ENCODE results near the gene SLC22A2.

SLC22A2 gene

GRCh38 chr6:160217863-160218262, 40.8 kb downstream of the SLC22A2 start:
- no peak for DNase-seq (ENCODE audit: low read depth in 2 of 3, low spot score in 1 of 3)

DNA sequence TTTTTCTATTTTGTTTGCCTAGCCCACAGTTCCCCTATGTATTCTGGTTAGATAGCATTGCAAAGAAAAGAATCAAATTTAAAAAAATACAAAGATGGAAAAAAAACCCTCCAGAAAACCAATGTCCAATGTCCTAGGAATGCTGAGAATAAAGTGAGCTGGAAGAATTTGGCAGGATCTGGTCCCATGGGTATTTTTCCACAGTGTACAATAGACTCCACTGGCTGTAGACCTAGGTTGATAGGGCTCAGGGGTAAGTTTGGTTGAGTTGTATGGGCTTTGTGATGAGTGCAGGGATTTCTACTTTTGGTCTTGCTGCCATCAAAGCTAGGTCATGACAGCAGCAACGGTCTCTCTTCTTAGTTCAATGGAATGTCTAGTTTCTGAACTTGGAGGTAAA, 41.5 kb downstream of the SLC22A2 start:
- DNase-seq (ENCODE audit: low read depth in 2 of 3, low spot score in 1 of 3), result no peak

- no peak for DNase-seq (ENCODE audit: low read depth in 2 of 3, low spot score in 1 of 3)
These were observed 43.4 kb downstream of the SLC22A2 start for GRCh38 chr6:160215232-160215631.

- no peak for DNase-seq (ENCODE audit: low read depth in 2 of 3, low spot score in 1 of 3)
These were observed 51.0 kb downstream of the SLC22A2 start for GRCh38 chr6:160207618-160208017.

- DNase-seq (ENCODE audit: low read depth in 2 of 3, low spot score in 1 of 3), result no peak
These were observed 53.9 kb downstream of the SLC22A2 start for GRCh38 chr6:160204710-160205109.

GRCh38 chr6:160203953-160204352, 54.7 kb downstream of the SLC22A2 start:
- DNase-seq (ENCODE audit: low read depth in 2 of 3, low spot score in 1 of 3), result no peak

DNA sequence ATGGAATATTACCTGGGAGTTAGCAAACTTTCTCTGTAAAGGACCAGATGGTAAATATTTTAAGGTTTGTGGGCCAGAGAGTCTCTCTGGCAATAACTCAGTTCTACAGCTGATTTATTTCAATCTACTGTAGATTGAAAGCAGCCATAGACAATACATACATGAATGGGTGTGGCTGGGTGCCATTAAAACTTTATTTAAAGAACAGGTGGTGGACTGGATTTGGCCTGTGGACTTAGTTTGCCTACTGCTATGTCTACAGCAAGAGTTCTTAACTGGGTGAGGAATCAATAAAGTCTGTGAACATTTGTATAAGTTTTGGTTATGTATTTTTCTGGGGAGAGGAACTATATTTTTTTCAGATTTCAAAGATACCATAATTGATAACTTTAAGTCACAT, 55.1 kb downstream of the SLC22A2 start:
- no peak for DNase-seq (ENCODE audit: low read depth in 2 of 3, low spot score in 1 of 3)

- no peak for DNase-seq (ENCODE audit: low read depth in 2 of 3, low spot score in 1 of 3)
These were observed 55.5 kb downstream of the SLC22A2 start for GRCh38 chr6:160203076-160203475.

- DNase-seq (ENCODE audit: low read depth in 2 of 3, low spot score in 1 of 3), result no peak
These were observed 56.2 kb downstream of the SLC22A2 start for GRCh38 chr6:160202411-160202810.

GRCh38 chr6:160201061-160201460, 57.6 kb downstream of the SLC22A2 start:
- no peak for DNase-seq (ENCODE audit: low read depth in 2 of 3, low spot score in 1 of 3)

GRCh38 chr6:160198606-160199211, 59.9 kb downstream of the SLC22A2 start:
- no peak for DNase-seq (ENCODE audit: low read depth in 2 of 3, low spot score in 1 of 3)

- DNase-seq (ENCODE audit: low read depth in 2 of 3, low spot score in 1 of 3), result no peak
These were observed 61.0 kb downstream of the SLC22A2 start for GRCh38 chr6:160197662-160198061.

DNA sequence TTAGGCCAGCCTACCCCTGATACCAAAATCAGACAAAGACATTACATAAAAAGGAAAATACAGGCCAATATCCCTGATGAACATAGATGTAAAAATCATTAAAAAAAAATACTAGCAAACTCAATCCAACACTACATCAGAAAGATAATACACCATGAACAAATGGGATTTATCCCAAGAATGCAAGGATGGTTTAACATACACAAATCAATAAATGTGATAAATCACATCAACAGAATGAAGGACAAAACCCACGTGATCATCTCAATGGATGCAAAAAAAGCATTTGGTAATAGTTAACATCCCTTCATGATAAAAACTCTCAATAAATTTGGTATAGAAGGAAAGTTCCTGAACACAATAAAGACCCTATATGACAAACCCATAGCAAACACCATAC, 63.8 kb downstream of the SLC22A2 start:
- no peak for DNase-seq (ENCODE audit: low read depth in 2 of 3, low spot score in 1 of 3)

- no peak for DNase-seq (ENCODE audit: low read depth in 2 of 3, low spot score in 1 of 3)
These were observed 65.8 kb downstream of the SLC22A2 start for GRCh38 chr6:160192840-160193239.

DNA sequence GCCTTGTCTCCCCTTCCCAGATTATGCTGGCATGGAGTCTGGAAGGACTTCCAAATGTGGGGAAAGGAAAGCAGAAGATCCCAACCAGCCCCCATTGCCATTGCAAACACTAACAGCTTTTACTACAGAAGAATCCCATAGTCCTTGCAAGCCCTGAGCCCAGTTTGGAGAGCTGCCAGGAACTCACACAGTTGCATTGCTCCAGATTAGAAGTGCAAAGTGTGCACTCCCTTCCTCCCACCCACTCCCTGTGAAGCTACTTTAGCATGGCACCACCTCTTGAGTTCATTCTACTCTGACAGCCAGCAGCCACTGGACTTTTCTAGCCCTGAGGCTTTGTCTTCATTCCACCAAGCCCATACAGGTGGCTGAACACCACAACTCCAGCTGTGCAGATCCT, 67.6 kb downstream of the SLC22A2 start:
- no peak for DNase-seq (ENCODE audit: low read depth in 2 of 3, low spot score in 1 of 3)

DNA sequence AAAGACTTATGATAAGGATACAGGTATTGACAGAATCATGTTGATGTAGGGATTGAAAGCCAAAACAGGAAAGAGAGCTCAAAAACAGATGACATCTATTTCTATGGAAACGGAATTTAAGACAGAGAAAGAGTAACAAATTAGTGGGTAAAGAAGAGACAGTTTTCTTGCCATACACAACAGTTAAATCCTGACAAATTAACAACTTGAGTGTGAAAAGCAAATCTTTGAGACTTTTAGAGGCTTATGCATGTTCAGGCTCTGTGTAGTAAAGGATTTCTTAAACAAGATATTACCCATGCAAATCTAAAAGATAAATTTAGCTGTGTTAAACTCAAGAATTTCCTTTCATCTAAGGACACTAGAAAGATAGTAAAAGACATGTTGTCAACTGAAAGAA, 68.5 kb downstream of the SLC22A2 start:
- no peak for DNase-seq (ENCODE audit: low read depth in 2 of 3, low spot score in 1 of 3)

GRCh38 chr6:160188773-160189172, 69.8 kb downstream of the SLC22A2 start:
- DNase-seq (ENCODE audit: low read depth in 2 of 3, low spot score in 1 of 3), result no peak

DNA sequence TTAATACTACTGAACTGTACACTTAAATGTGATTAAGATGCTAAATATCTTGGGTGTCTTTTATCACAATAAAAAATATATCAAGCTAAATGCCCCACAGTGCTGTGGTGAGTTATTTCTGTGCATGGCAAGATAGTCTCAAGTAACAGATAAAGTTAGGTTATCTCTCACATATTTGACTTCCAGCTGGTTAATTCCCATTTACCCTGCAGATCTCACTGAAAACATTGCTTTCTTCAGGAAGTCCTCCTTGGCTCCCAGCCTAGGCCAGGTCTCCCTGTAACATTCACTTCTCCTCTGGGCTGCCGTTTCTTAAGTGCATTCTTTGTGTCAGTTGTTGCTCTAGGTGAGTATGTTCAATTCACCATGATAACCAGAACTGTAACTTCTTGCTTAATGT, 77.9 kb downstream of the SLC22A2 start:
- no peak for DNase-seq (ENCODE audit: low read depth in 2 of 3, low spot score in 1 of 3)

DNA sequence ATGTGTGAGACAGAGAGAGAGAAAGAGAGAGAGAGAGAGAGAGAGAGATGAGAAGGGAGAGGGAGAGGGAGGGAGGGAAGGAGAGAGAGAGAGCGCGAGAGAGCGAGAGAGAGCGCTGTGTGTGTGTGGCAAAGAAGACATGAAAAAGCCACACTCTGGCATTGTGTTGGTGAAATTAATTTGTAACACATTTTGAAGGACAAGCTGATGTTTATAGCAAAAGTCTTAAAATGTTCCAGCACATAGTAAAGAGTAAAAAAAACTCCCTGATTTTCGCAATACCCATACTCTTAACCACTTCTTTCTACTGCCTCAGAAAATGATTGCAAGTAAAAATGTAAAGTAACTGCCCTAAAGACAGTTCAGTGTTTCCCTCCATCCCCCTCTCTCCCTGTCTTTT, 80.3 kb downstream of the SLC22A2 start:
- no peak for DNase-seq (ENCODE audit: low read depth in 2 of 3, low spot score in 1 of 3)

- no peak for DNase-seq (ENCODE audit: low read depth in 2 of 3, low spot score in 1 of 3)
These were observed 81.4 kb downstream of the SLC22A2 start for GRCh38 chr6:160177220-160177619.

DNA sequence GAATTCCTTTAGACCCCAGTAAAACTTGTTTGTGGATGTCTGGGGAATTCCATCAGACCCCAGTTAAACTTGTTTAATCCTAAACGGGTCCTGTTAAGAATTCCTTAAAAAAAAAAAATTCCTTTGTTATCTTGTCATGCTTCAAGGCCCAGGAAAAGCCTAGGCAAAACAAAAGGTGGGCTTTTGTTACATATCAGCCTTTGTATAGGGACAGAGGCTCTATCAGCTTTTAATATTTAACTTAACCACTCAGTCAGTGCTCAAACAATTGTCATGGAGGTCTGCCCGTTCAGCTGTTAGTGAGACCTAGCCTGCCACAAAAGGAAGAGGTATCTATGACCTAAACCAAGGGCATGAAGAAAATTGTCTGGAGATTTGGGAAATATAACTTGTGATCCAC, 83.9 kb downstream of the SLC22A2 start:
- DNase-seq (ENCODE audit: low read depth in 2 of 3, low spot score in 1 of 3), result no peak

- DNase-seq (ENCODE audit: low read depth in 2 of 3, low spot score in 1 of 3), result no peak
These were observed 84.7 kb downstream of the SLC22A2 start for GRCh38 chr6:160173806-160174527.

DNA sequence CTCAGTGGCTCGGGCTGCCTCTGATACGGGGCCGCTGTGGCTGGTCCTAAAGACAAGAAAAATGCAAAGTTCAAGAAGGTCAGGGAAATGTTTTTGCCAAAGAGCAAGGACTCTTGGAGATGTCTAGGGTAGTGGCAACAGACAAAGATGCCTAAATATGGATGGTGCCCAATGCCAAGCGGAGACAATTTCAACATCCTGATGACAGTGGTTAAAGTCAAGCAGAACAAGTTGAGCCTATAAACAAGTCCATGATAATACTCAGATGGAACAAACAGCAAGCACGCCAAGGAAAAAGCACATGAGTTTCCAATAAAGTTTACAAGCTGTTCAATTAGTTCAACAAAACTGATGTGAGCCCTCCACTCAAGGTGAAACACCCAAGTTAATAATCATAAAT, 85.9 kb downstream of the SLC22A2 start:
- DNase-seq (ENCODE audit: low read depth in 2 of 3, low spot score in 1 of 3), result no peak

All from stimulated activated CD4-positive, alpha-beta T cell treated with anti-CD3 and anti-CD28 coated beads, Interleukin-12 subunit alpha, Interleukin-12 subunit beta, amount 100 ng/mL, for 48 hours (primary cell).